Omental fat pad (tissue), 4 donors: Measurements from ENCODE around the gene ATP6V0E2. TPM values are rescaled to one million over a fixed set of nuclear protein-coding genes. Genes with fewer than 3 reads are reported as not detected.

Experiments used
- ATAC-seq: fragments of 150-250 bp; one replicate; pipeline ENCODE4 v1.9.1; 2016; ENCODE audit warnings: mild to moderate bottlenecking, moderate library complexity; ENCODE audit not compliant: low FRiP score
- DNase-seq: peaks from one replicate; pipeline ENCODE4 v3.0.0-alpha.2; 2019; ENCODE audit warnings: low spot score
- CTCF ChIP-seq, 3 donors: fragments of 450-650 bp; IDR thresholded peaks; one replicate each; pipeline ENCODE4 v1.5.1; 2016 to 2017; ENCODE audit warnings: antibody characterized with exemption in 3 of 3, mild to moderate bottlenecking in 3 of 3, moderate library complexity in 2 of 3
- total RNA-seq, 4 donors: library from RNA; depleted of rRNA; stranded (reverse); fragments of >200 nt; gene quantifications; one replicate each; pipeline ENCODE4 v1.1.0, GENCODE V29; 2016

The ATP6V0E2 gene
- total RNA-seq, 4 donors from 2014 or later: 7.1 to 21.2 (median 11.1) TPM

- no peak for DNase-seq
- TF ChIP-seq CTCF (IDR thresholded peaks at IDR 0.05): no peak
- no peak for ATAC-seq
Measured at GRCh38 chr7:149839933-149840332, 33.8 kb upstream of the ATP6V0E2 start.

- DNase-seq (no peak), ATAC-seq (no peak)
- no peak for TF ChIP-seq CTCF (IDR thresholded peaks at IDR 0.05)
Measured at GRCh38 chr7:149843566-149843965, 30.2 kb upstream of the ATP6V0E2 start.

- DNase-seq: no peak
- no peak for ATAC-seq
- TF ChIP-seq CTCF (IDR thresholded peaks at IDR 0.05): no peak
Measured at GRCh38 chr7:149844445-149844844, 29.3 kb upstream of the ATP6V0E2 start.

- ATAC-seq: no peak
- TF ChIP-seq CTCF (IDR thresholded peaks at IDR 0.05): no peak
- no peak for DNase-seq
Measured at GRCh38 chr7:149845257-149845980, 28.4 kb upstream of the ATP6V0E2 start.

GRCh38 chr7:149846021-149846420 is 27.7 kb upstream of the ATP6V0E2 start:
- DNase-seq (no peak), ATAC-seq (no peak)
- no peak for TF ChIP-seq CTCF (IDR thresholded peaks at IDR 0.05)

- DNase-seq: no peak
Measured at GRCh38 chr7:149846436-149847046, 27.2 kb upstream of the ATP6V0E2 start.

More at GRCh38 chr7:149846436-149847046, 27.2 kb upstream of the ATP6V0E2 start:
- no peak for ATAC-seq
- TF ChIP-seq CTCF (IDR thresholded peaks at IDR 0.05): no peak
